Mesenchymal stem cell (in vitro differentiated cells and primary cell): Measurements from ENCODE around the gene CAMTA1. TPM values are rescaled to one million over a fixed set of nuclear protein-coding genes. Genes with fewer than 3 reads are reported as not detected.
A peak's percentile ranks its signal among the peaks of the same experiment; 100 is the strongest.
"Not testable (repeated sequence)": the region's sequence is repeated elsewhere in the genome, so short reads cannot be mapped to it uniquely, and the experiment has no call there.

Experiments
- DNase-seq: peaks from one replicate; pipeline ENCODE4 v3.0.0-alpha.2; 2013
- H2AFZ ChIP-seq: one replicate; pipeline ENCODE4 v1.6.1; 2013; ENCODE audit warnings: low read depth, mild to moderate bottlenecking, control low read depth, inconsistent platforms, low read length, moderate library complexity
- H2AK5ac ChIP-seq: 2 replicates; pipeline ENCODE4 v1.6.1; 2013; ENCODE audit warnings: low read length, moderate library complexity, mild to moderate bottlenecking, inconsistent platforms; ENCODE audit not compliant: severe bottlenecking
- H2BK120ac ChIP-seq: one replicate; pipeline ENCODE4 v1.6.1; 2013; ENCODE audit warnings: low read depth, mild to moderate bottlenecking, inconsistent platforms, low read length, moderate library complexity
- H2BK12ac ChIP-seq, 2 experiments: one replicate each; pipeline ENCODE4 v1.6.1; 2013; ENCODE audit warnings: inconsistent platforms in 2 of 2, low read length in 2 of 2, mild to moderate bottlenecking in 2 of 2, moderate library complexity in 2 of 2, control low read depth in 1 of 2
- H2BK15ac ChIP-seq: one replicate; pipeline ENCODE4 v1.6.1; 2013; ENCODE audit warnings: mild to moderate bottlenecking, low read depth, inconsistent platforms; ENCODE audit not compliant: poor library complexity, severe bottlenecking
- H2BK5ac ChIP-seq: 2 replicates; pipeline ENCODE4 v1.6.1; 2013; ENCODE audit warnings: low read depth, mild to moderate bottlenecking, low read length, control low read depth, inconsistent platforms; ENCODE audit not compliant: poor library complexity, severe bottlenecking
- H3K14ac ChIP-seq, 2 experiments: one replicate each; pipeline ENCODE4 v1.6.1; 2013; ENCODE audit warnings: inconsistent platforms in 2 of 2, low read length in 2 of 2, control low read depth in 1 of 2, mild to moderate bottlenecking in 1 of 2, moderate library complexity in 1 of 2
- H3K18ac ChIP-seq, 2 experiments: one replicate each; pipeline ENCODE4 v1.6.1; 2013; ENCODE audit warnings: inconsistent platforms in 2 of 2, low read length in 2 of 2, control low read depth in 1 of 2, low read depth in 1 of 2, mild to moderate bottlenecking in 1 of 2
- H3K23ac ChIP-seq, 2 experiments: one replicate each; pipeline ENCODE4 v1.6.1; 2013; ENCODE audit warnings: inconsistent platforms in 2 of 2, low read length in 2 of 2, mild to moderate bottlenecking in 2 of 2, moderate library complexity in 2 of 2, control low read depth in 1 of 2
- H3K27ac ChIP-seq: 2 replicates; pipeline ENCODE4 v1.5.1; 2013; ENCODE audit warnings: mild to moderate bottlenecking, moderate library complexity, low read length, control low read depth, inconsistent platforms; ENCODE audit not compliant: poor library complexity, severe bottlenecking
- H3K27me3 ChIP-seq, 2 experiments: 2 replicates each; pipeline versions ENCODE4 v1.6.1 to v1.7.0; 2013; ENCODE audit warnings: low read length in 2 of 2, mild to moderate bottlenecking in 2 of 2, moderate library complexity in 2 of 2, control low read depth in 1 of 2, inconsistent platforms in 1 of 2; ENCODE audit not compliant: control insufficient read depth in 1 of 2, insufficient read depth in 1 of 2
- H3K36me3 ChIP-seq, 2 experiments: 2 replicates each; pipeline versions ENCODE4 v1.6.1 to v1.7.0; 2013; ENCODE audit warnings: low read length in 2 of 2, control low read depth in 1 of 2, inconsistent platforms in 1 of 2, low read depth in 1 of 2, mild to moderate bottlenecking in 1 of 2; ENCODE audit not compliant: insufficient read depth in 2 of 2, control insufficient read depth in 1 of 2
- H3K4ac ChIP-seq, 2 experiments: one replicate each; pipeline ENCODE4 v1.6.1; 2013; ENCODE audit warnings: inconsistent platforms in 2 of 2, low read length in 2 of 2, mild to moderate bottlenecking in 2 of 2, moderate library complexity in 2 of 2, control low read depth in 1 of 2, low read depth in 1 of 2
- H3K4me1 ChIP-seq: 2 replicates; pipeline ENCODE4 v1.6.1; 2013; ENCODE audit warnings: low read depth, low read length, control low read depth; ENCODE audit not compliant: control insufficient read depth, insufficient read depth
- H3K4me2 ChIP-seq: 2 replicates; pipeline ENCODE4 v1.6.1; 2013; ENCODE audit warnings: low read length, mild to moderate bottlenecking, inconsistent platforms; ENCODE audit not compliant: poor library complexity, severe bottlenecking
- H3K4me3 ChIP-seq, 2 experiments: 2 replicates each; pipeline versions ENCODE4 v1.5.1 to v1.7.0; 2013; ENCODE audit warnings: low read length in 2 of 2, mild to moderate bottlenecking in 2 of 2, control low read depth in 1 of 2, low read depth in 1 of 2; ENCODE audit not compliant: insufficient read depth in 1 of 2
- H3K79me1 ChIP-seq: replicated peaks from 2 replicates; pipeline ENCODE4 v1.6.1; 2013; ENCODE audit warnings: mild to moderate bottlenecking, control low read depth, low read length, inconsistent platforms; ENCODE audit not compliant: poor library complexity, severe bottlenecking
- H3K9ac ChIP-seq: 2 replicates; pipeline ENCODE4 v1.7.0; 2013; ENCODE audit warnings: mild to moderate bottlenecking, low read length, moderate library complexity
- H3K9me3 ChIP-seq: 2 replicates; pipeline ENCODE4 v1.7.0; 2013; ENCODE audit warnings: mild to moderate bottlenecking, low read length; ENCODE audit not compliant: control insufficient read depth
- H4K8ac ChIP-seq: one replicate; pipeline ENCODE4 v1.6.1; 2013; ENCODE audit warnings: inconsistent platforms, mild to moderate bottlenecking, low read length, moderate library complexity
- H4K91ac ChIP-seq: one replicate; pipeline ENCODE4 v1.6.1; 2013; ENCODE audit warnings: mild to moderate bottlenecking, low read length, inconsistent platforms
- WGBS: methylation state at CpG from one replicate; pipeline ENCODE4 v1.1.7; 2013; ENCODE audit warnings: mixed read lengths; 5-methylcytosine and 5-hydroxymethylcytosine counted together
- polyA plus RNA-seq, 2 experiments: library from polyadenylated mRNA; stranded (reverse); fragments of 200-250 nt; gene quantifications; one replicate each; pipeline ENCODE4 v1.2.3, GENCODE V29; 2013

The CAMTA1 gene
- polyA plus RNA-seq (2013, experiment 1 of 2), result 177 TPM
- polyA plus RNA-seq (2013, experiment 2 of 2), result 183 TPM

DNA sequence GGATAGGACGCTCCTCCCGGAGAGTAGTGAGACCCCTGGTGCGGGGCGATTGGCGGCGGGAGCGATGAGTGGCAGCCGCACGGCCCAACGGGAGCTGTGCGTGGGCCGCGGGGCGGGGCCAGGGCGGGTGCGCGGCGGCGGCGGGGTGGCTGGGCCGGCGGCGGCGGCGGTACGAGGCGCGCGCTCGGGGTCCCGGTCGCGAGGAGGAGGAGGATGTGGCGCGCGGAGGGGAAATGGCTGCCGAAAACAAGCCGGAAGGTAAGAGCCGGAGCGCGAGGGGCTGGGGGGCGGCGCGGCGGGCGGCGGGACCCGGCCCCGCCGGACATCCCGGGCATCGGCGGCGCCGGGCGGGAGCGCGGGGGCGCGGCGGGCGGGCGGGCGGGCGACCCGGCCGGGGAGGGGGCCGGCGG is at the start of gene CAMTA1:
CAMTA1 (plus strand) TSS at position 137 of the 410 bp plus-strand sequence; CDS start at position 214, 77 bp downstream.
- H2BK15ac ChIP-seq, result peak within 1 kb of the TSS; percentile 95
- WGBS, result 3% methylated on average over 13 of the region's 69 CpGs
- H3K9me3 ChIP-seq, result no peaks in the 10 kb centered on the region
- peak within 1 kb of the TSS; percentile 86 to 97 for H3K18ac ChIP-seq
- peaks cover 7% of the 10 kb centered on the region for H3K79me1 ChIP-seq
- H2AFZ ChIP-seq, result peak within 1 kb of the TSS; percentile 97
- H3K4ac ChIP-seq, result peak within 1 kb of the TSS; percentile 86 to 88
- peak within 1 kb of the TSS; percentile 0 to 90 for H2BK12ac ChIP-seq
- H3K23ac ChIP-seq, result peak within 1 kb of the TSS in 1 of 2 experiments; percentile 96
- peak within 1 kb of the TSS; percentile 43 to 82 for H3K14ac ChIP-seq
- H3K4me3 ChIP-seq, result peak within 1 kb of the TSS; percentile 88 to 89
- H2BK120ac ChIP-seq, result peak within 1 kb of the TSS; percentile 84
- H3K4me1 ChIP-seq, result peaks cover 9% of the 10 kb centered on the region
- peak within 1 kb of the TSS; percentile 69 for H4K8ac ChIP-seq
- no peak within 1 kb of the TSS for H2AK5ac ChIP-seq
- H3K27ac ChIP-seq, result peak within 1 kb of the TSS; percentile 68
- peak within 1 kb of the TSS; percentile 90 for H4K91ac ChIP-seq
- no peak for DNase-seq
- peak within 1 kb of the TSS; percentile 98 for H2BK5ac ChIP-seq
- no peaks in the 10 kb centered on the region for H3K36me3 ChIP-seq
- H3K4me2 ChIP-seq, result peak within 1 kb of the TSS; percentile 83
- peak within 1 kb of the TSS; percentile 96 for H3K9ac ChIP-seq
- no peaks in the 10 kb centered on the region for H3K27me3 ChIP-seq

- no peak overlapping the region for H4K91ac ChIP-seq
- no peak overlapping the region for H3K4me3 ChIP-seq
- no peak overlapping the region for H4K8ac ChIP-seq
- no peaks in the 10 kb centered on the region for H3K36me3 ChIP-seq
- 68% methylated on average over 27 of the region's 30 CpGs for WGBS
- H2AFZ ChIP-seq, result no peak overlapping the region
- H3K4me2 ChIP-seq, result no peak overlapping the region
- no peaks in the 10 kb centered on the region for H3K9me3 ChIP-seq
- no peak overlapping the region for H3K14ac ChIP-seq
- no peaks in the 10 kb centered on the region for H3K79me1 ChIP-seq
- no peak overlapping the region for H2BK12ac ChIP-seq
- no peak overlapping the region for H3K9ac ChIP-seq
- no peak overlapping the region for H3K23ac ChIP-seq
- H2AK5ac ChIP-seq, result no peak overlapping the region
- no peak for DNase-seq
- H3K18ac ChIP-seq, result no peak overlapping the region
- no peak overlapping the region for H3K4ac ChIP-seq
- H2BK15ac ChIP-seq, result no peak overlapping the region
- H2BK120ac ChIP-seq, result no peak overlapping the region
- no peak overlapping the region for H2BK5ac ChIP-seq
- no peak overlapping the region for H3K27ac ChIP-seq
- H3K27me3 ChIP-seq, result no peaks in the 10 kb centered on the region
- peaks cover 10% of the 10 kb centered on the region for H3K4me1 ChIP-seq
Observed at GRCh38 chr1:6738987-6739676, 46.1 kb upstream of the CAMTA1 start.

DNA sequence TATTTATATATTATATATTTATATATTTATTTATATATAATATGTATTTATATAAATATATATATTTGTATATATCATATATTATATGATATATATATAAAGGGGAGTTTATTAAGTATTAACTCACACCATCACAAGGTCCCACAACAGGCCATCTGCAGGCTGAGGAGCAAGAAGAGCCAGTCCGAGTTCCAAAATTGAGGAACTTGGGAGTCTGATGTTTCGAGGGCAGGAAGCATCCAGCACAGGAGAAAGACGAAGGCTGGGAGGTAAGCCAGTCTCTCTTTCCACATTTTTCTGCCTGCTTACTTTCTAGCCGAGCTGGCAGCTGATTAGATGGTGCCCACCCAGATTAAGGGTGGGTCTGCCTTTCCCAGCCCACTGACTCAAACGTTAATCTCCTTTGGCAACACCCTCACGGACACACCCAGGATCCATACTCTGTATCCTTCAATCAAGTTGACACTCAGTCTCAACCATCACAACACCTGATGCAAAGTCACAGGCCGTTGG is 42.5 kb upstream of the CAMTA1 start:
- H3K79me1 ChIP-seq, H3K9me3 ChIP-seq, H3K14ac ChIP-seq, H3K36me3 ChIP-seq, H3K4me3 ChIP-seq, H3K9ac ChIP-seq, H3K27me3 ChIP-seq, H3K4me2 ChIP-seq, H2AK5ac ChIP-seq, H3K4ac ChIP-seq, H3K27ac ChIP-seq, H4K8ac ChIP-seq, H2AFZ ChIP-seq, H2BK12ac ChIP-seq, H2BK15ac ChIP-seq, DNase-seq, H2BK5ac ChIP-seq, H2BK120ac ChIP-seq: not testable (repeated sequence)
- Histone ChIP-seq H4K91ac (peak overlapping the region; percentile 4), H3K23ac (peak overlapping the region in 1 of 2 experiments; percentile 31), H3K4me1 (peaks cover 14% of the 10 kb centered on the region), H3K18ac (peak overlapping the region in 1 of 2 experiments; percentile 26)
- 86% methylated on average over 7 of the region's 7 CpGs for WGBS
